ENCODE measurements around the gene NVL. TPM values are rescaled to one million over a fixed set of nuclear protein-coding genes. Genes with fewer than 3 reads are reported as not detected.
A peak's percentile ranks its signal among the peaks of the same experiment; 100 is the strongest.

Gene NVL
- total and polyA plus RNA-seq, 2 of the 4 experiments (the other 2 are of a cell fraction) = 16.5 to 18.4 TPM

DNA sequence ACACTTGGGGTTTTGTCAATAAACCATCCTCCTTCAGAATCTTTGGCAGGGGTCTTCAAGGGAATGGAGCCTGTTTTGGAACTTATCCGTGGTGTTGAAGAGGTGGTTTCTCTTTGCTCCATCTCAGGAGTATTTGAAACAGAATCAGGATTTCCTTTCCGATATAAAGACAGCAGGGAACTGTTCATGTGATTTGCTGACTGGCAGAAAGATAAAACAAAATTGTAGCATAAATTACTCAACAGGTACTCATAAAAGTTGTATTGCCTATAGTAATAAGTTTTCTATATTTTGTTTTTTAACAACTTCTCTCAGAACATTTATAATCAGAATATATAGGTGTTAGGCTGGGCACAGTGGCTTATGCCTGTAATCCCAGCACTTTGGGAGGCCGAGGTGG is 21.9 kb downstream of the NVL start:
- Histone ChIP-seq H2AK9ac (replicated peaks; ENCODE audit: low read depth, low read length, poor library complexity) (no peak overlapping the region), H3K4me3 (ENCODE audit: insufficient read depth, low read depth, low read length) (no peak overlapping the region), H2BK15ac (ENCODE audit: low read depth, low read length) (no peak overlapping the region), H2AFZ (replicated peaks; ENCODE audit: low read length, poor library complexity) (no peak overlapping the region), H4K8ac (ENCODE audit: low read depth in 2 of 2, low read length in 2 of 2) (no peak overlapping the region), H3K4me2 (ENCODE audit: low read depth, low read length) (no peak overlapping the region), H2AK5ac (ENCODE audit: low read depth, low read length) (no peak overlapping the region), H3K9ac (ENCODE audit: low read depth, low read length) (no peak overlapping the region), H3K27me3 (ENCODE audit: control insufficient read depth, insufficient read depth, low read length) (no peaks in the 10 kb centered on the region), H3K4ac (ENCODE audit: low read depth, low read length) (no peak overlapping the region), H3K23ac (ENCODE audit: low read depth, low read length) (no peak overlapping the region), H4K91ac (ENCODE audit: insufficient read depth, low read depth, low read length) (no peak overlapping the region), H3K79me1 (ENCODE audit: low read depth in 1 of 2, low read length in 2 of 2) (peaks cover 4 to 15% of the 10 kb centered on the region in 2 experiments; a peak in 2 of 4 replicates), H3K9me1 (ENCODE audit: insufficient read depth, low read length) (peaks cover 2% of the 10 kb centered on the region; the same call in 1 of the 2 replicates), H2BK120ac (ENCODE audit: low read depth, low read length) (no peak overlapping the region), H3K56ac (ENCODE audit: extremely low read depth, insufficient read depth, low read length) (no peak overlapping the region), H3K18ac (ENCODE audit: low read depth, low read length) (no peak overlapping the region), H3K9me3 (ENCODE audit: control insufficient read depth, insufficient read depth, low read length) (no peaks in the 10 kb centered on the region), H4K20me1 (ENCODE audit: insufficient read depth, low read length) (no peaks in the 10 kb centered on the region), H3K27ac (ENCODE audit: insufficient read depth, low read length) (no peak overlapping the region), H3K14ac (replicated peaks; ENCODE audit: low read depth, low read length) (no peak overlapping the region), H2BK20ac (ENCODE audit: low read depth, low read length) (no peak overlapping the region), H2BK5ac (ENCODE audit: low read depth, low read length, poor library complexity, severe bottlenecking) (no peak overlapping the region), H3K36me3 (ENCODE audit: control insufficient read depth, insufficient read depth, low read length) (peaks cover 21% of the 10 kb centered on the region), H4K5ac (ENCODE audit: low read depth, low read length) (no peak overlapping the region), H3K4me1 (ENCODE audit: control insufficient read depth, insufficient read depth, low read length) (no peaks in the 10 kb centered on the region; the same call in 1 of the 2 replicates)
- ATAC-seq (ENCODE audit: low read depth) (no peak), DNase-seq (no peak)
- TF ChIP-seq MAFK (IDR thresholded peaks at IDR 0.05; ENCODE audit: low read depth, low read length) (peak; percentile 65), CEBPB (IDR thresholded peaks at IDR 0.05; ENCODE audit: low read depth, low read length) (no peak), CHD1 (IDR thresholded peaks at IDR 0.05; ENCODE audit: low read depth, low read length) (no peak)
- WGBS, 2 experiments (ENCODE audit: extremely low coverage in 2 of 2, insufficient read length in 1 of 2) = 40% methylated on average over 1 of the region's 3 CpGs; no CpG with 5 or more reads in 1 of the 2 experiments
- no TSS peak for BruUV-seq (replicated peaks)
- ChIA-PET POLR2A (ENCODE audit: unreplicated experiment) (no interaction called here), CTCF (no interaction called here)
- intact Hi-C loops (cut with micrococcal nuclease) (no loop called here), in situ Hi-C loops (cut with MboI; ENCODE audit: low sequenced_read_pairs) (no loop called here), dilution Hi-C loops (cut with HindIII; ENCODE audit: low sequenced_read_pairs, unreplicated experiment) (no loop called here)

Data from IMR-90 (cell line).